ENCODE data around the gene NPAS3. TPM values are rescaled to one million over a fixed set of nuclear protein-coding genes. Genes with fewer than 3 reads are reported as not detected.

NPAS3 gene
- polyA plus RNA-seq, 2 of the 4 experiments (the other 2 are of a cell fraction), result not detected

GRCh38 chr14:33561488-33562175 lies 623.0 kb downstream of the NPAS3 start (continued):
- TF ChIP-seq ESRRA (IDR thresholded peaks at IDR 0.05; ENCODE audit: borderline replicate concordance, low read length) (no peak), HOXB5 (CRISPR knock-in tag; IDR thresholded peaks at IDR 0.05) (no peak), RARB (CRISPR knock-in tag; IDR thresholded peaks at IDR 0.05) (no peak)

GRCh38 chr14:33563191-33563900 lies 624.7 kb downstream of the NPAS3 start:
- no peak overlapping the region for H3K4me3 ChIP-seq
- H3K4me1 ChIP-seq, result no peaks in the 10 kb centered on the region
- ATAC-seq (no peak), DNase-seq (ENCODE audit: low read depth in 1 of 2, low spot score in 1 of 2) (no peak), FAIRE-seq (no peak)
- TF ChIP-seq RARB (CRISPR knock-in tag; IDR thresholded peaks at IDR 0.05), result no peak
- TF ChIP-seq NR3C1 (IDR thresholded peaks at IDR 0.05), result no peak
- TF ChIP-seq, protein P1, sequence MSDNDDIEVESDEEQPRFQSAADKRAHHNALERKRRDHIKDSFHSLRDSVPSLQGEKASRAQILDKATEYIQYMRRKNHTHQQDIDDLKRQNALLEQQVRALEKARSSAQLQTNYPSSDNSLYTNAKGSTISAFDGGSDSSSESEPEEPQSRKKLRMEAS (IDR thresholded peaks at IDR 0.05), result no peak
- no peak for TF ChIP-seq ZC3H11A (IDR thresholded peaks at IDR 0.05)
- TF ChIP-seq JUN (IDR thresholded peaks at IDR 0.05), result no peak
- TF ChIP-seq HEYL (CRISPR knock-in tag; IDR thresholded peaks at IDR 0.05), result no peak
- TF ChIP-seq ZNF302 (CRISPR knock-in tag; IDR thresholded peaks at IDR 0.05), result no peak
- TF ChIP-seq POLR2A (IDR thresholded peaks at IDR 0.05; ENCODE audit: low read length), result no peak
- no peak for TF ChIP-seq SREBF2 (IDR thresholded peaks at IDR 0.05)
- WGBS (ENCODE audit: missing lambda C conversion rate), result 0% methylated on average over 2 of the region's 2 CpGs
- ChIA-PET POLR2A (no interaction called here), CTCF (no interaction called here)
- H3K9me3 ChIP-seq, result no peaks in the 10 kb centered on the region
- H3K4me2 ChIP-seq, result no peak overlapping the region
- H3K27ac ChIP-seq, result no peak overlapping the region

- TF ChIP-seq CHD4 (IDR thresholded peaks at IDR 0.05; ENCODE audit: borderline replicate concordance) (no peak), HOXA7 (CRISPR knock-in tag; IDR thresholded peaks at IDR 0.05) (no peak), CBX8 (IDR thresholded peaks at IDR 0.05) (no peak), TFCP2L1 (CRISPR knock-in tag; IDR thresholded peaks at IDR 0.05) (no peak), RAD21 (conservative IDR thresholded peaks at IDR 0.05 in 1 of 2, IDR thresholded peaks at IDR 0.05 in 1 of 2) (no peak), PHF8 (IDR thresholded peaks at IDR 0.05; ENCODE audit: borderline replicate concordance, low read depth) (no peak), HDAC2 (IDR thresholded peaks at IDR 0.05) (no peak), TP53 (CRISPR knock-in tag; IDR thresholded peaks at IDR 0.05) (no peak), HES2 (IDR thresholded peaks at IDR 0.05) (no peak), EHF (CRISPR knock-in tag; IDR thresholded peaks at IDR 0.05) (no peak), BHLHE40 (IDR thresholded peaks at IDR 0.05; ENCODE audit: low read depth, low read length) (no peak), JUN (IDR thresholded peaks at IDR 0.05) (no peak), RNF2 (IDR thresholded peaks at IDR 0.05; ENCODE audit: borderline replicate concordance, low read depth) (no peak), CHD2 (IDR thresholded peaks at IDR 0.05; ENCODE audit: low read length, partially characterized antibody) (no peak), FOSL2 (IDR thresholded peaks at IDR 0.05) (no peak), FOSL2 (CRISPR knock-in tag; IDR thresholded peaks at IDR 0.05) (no peak), MAZ (IDR thresholded peaks at IDR 0.05; ENCODE audit: borderline replicate concordance, low read depth, low read length) (no peak), CTCF (IDR thresholded peaks at IDR 0.05) (no peak), ESRRA (IDR thresholded peaks at IDR 0.05; ENCODE audit: borderline replicate concordance, low read length) (no peak)
- TF ChIP-seq, protein P2, sequence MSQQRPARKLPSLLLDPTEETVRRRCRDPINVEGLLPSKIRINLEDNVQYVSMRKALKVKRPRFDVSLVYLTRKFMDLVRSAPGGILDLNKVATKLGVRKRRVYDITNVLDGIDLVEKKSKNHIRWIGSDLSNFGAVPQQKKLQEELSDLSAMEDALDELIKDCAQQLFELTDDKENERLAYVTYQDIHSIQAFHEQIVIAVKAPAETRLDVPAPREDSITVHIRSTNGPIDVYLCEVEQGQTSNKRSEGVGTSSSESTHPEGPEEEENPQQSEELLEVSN (IDR thresholded peaks at IDR 0.05; ENCODE audit: borderline replicate concordance, low read depth), result no peak
- TF ChIP-seq, protein P3, sequence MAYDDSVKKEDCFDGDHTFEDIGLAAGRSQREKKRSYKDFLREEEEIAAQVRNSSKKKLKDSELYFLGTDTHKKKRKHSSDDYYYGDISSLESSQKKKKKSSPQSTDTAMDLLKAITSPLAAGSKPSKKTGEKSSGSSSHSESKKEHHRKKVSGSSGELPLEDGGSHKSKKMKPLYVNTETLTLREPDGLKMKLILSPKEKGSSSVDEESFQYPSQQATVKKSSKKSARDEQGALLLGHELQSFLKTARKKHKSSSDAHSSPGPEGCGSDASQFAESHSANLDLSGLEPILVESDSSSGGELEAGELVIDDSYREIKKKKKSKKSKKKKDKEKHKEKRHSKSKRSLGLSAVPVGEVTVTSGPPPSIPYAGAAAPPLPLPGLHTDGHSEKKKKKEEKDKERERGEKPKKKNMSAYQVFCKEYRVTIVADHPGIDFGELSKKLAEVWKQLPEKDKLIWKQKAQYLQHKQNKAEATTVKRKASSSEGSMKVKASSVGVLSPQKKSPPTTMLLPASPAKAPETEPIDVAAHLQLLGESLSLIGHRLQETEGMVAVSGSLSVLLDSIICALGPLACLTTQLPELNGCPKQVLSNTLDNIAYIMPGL (CRISPR knock-in tag; IDR thresholded peaks at IDR 0.05; ENCODE audit: borderline replicate concordance), result no peak
- ATAC-seq, result no peak
- DNase-seq (ENCODE audit: low read depth in 1 of 2, low spot score in 1 of 2), result no peak
- no peak overlapping the region for H3K27ac ChIP-seq
- no peak overlapping the region for H3K4me2 ChIP-seq
- ChIA-PET CTCF (no interaction called here), POLR2A (no interaction called here)
- no peaks in the 10 kb centered on the region for H3K9me3 ChIP-seq
- WGBS (ENCODE audit: missing lambda C conversion rate), result 47% methylated on average over 1 of the region's 1 CpG
- FAIRE-seq, result no peak
- H3K4me3 ChIP-seq, result no peak overlapping the region
- no peaks in the 10 kb centered on the region for H3K4me1 ChIP-seq
Measured at GRCh38 chr14:33563901-33564197, 625.2 kb downstream of the NPAS3 start.

Measured in A549 (cell line).